CD4-positive, alpha-beta T cell treated with Interleukin-4 for 1 hour (primary cell): ENCODE measurements around the gene ATG4C.

ENCODE experiments used
- DNase-seq, 2 donors: peaks; one replicate each; pipeline ENCODE4 v3.0.0-alpha.2; 2020 to 2022

Gene ATG4C

GRCh38 chr1:62844030-62844429 is 60.1 kb downstream of the ATG4C start:
- no peak for DNase-seq

GRCh38 chr1:62849031-62849430 is 65.1 kb downstream of the ATG4C start:
- DNase-seq, result no peak

GRCh38 chr1:62852253-62852652 is 68.3 kb downstream of the ATG4C start:
- DNase-seq, result no peak

- DNase-seq, result no peak
These were observed 73.0 kb downstream of the ATG4C start for GRCh38 chr1:62856960-62857359.

GRCh38 chr1:62869217-62869754 is 85.4 kb downstream of the ATG4C start:
- DNase-seq, result no peak

- DNase-seq, result no peak
These were observed 86.2 kb downstream of the ATG4C start for GRCh38 chr1:62870148-62870547.

GRCh38 chr1:62875676-62876075 is 91.7 kb downstream of the ATG4C start:
- no peak for DNase-seq

GRCh38 chr1:62876535-62876934 is 92.6 kb downstream of the ATG4C start:
- no peak for DNase-seq

- DNase-seq, result no peak
These were observed 93.6 kb downstream of the ATG4C start for GRCh38 chr1:62877579-62877978.

- no peak for DNase-seq
These were observed 96.0 kb downstream of the ATG4C start for GRCh38 chr1:62879962-62880361.

- DNase-seq, result no peak
These were observed 98.5 kb downstream of the ATG4C start for GRCh38 chr1:62882201-62883104.

- DNase-seq, result no peak
These were observed 100.3 kb downstream of the ATG4C start for GRCh38 chr1:62884156-62884740.

GRCh38 chr1:62887799-62888507 is 104.0 kb downstream of the ATG4C start:
- DNase-seq, result no peak

GRCh38 chr1:62891956-62892562 is 108.1 kb downstream of the ATG4C start:
- no peak for DNase-seq

- no peak for DNase-seq
These were observed 113.9 kb downstream of the ATG4C start for GRCh38 chr1:62897788-62898187.

GRCh38 chr1:62900566-62900965 is 116.6 kb downstream of the ATG4C start:
- no peak for DNase-seq

- no peak for DNase-seq
These were observed 117.7 kb downstream of the ATG4C start for GRCh38 chr1:62901650-62902049.

- no peak for DNase-seq
These were observed 119.6 kb downstream of the ATG4C start for GRCh38 chr1:62903522-62903921.

- no peak for DNase-seq
These were observed 120.3 kb downstream of the ATG4C start for GRCh38 chr1:62903982-62904855.

GRCh38 chr1:62904856-62905225 is 120.9 kb downstream of the ATG4C start:
- DNase-seq, result no peak

GRCh38 chr1:62905309-62905708 is 121.4 kb downstream of the ATG4C start:
- DNase-seq, result no peak

GRCh38 chr1:62905872-62906271 is 121.9 kb downstream of the ATG4C start:
- no peak for DNase-seq
